GM18870 (cell line): ENCODE results near the gene ZNF383.
"Not testable (repeated sequence)": the region's sequence is repeated elsewhere in the genome, so short reads cannot be mapped to it uniquely, and the experiment has no call there.

Source experiments
- ATAC-seq: cut with Tn5 transposase; IDR thresholded peaks from one replicate; pipeline ENCODE4 v1.9.1; 2021; ENCODE audit warnings: moderate library complexity; ENCODE audit not compliant: unreplicated experiment

ZNF383 gene

GRCh38 chr19:37292998-37293939, 75.3 kb downstream of the ZNF383 start:
- ATAC-seq = not testable (repeated sequence)

- ATAC-seq = not testable (repeated sequence)
Observed at GRCh38 chr19:37294246-37294645, 76.2 kb downstream of the ZNF383 start.
